GM19438 (cell line): ENCODE results near the gene ID2.

Source experiments
- ATAC-seq: cut with Tn5 transposase; IDR thresholded peaks from one replicate; pipeline ENCODE4 v1.9.1; 2021; ENCODE audit warnings: low read depth; ENCODE audit not compliant: unreplicated experiment

ID2 gene

DNA sequence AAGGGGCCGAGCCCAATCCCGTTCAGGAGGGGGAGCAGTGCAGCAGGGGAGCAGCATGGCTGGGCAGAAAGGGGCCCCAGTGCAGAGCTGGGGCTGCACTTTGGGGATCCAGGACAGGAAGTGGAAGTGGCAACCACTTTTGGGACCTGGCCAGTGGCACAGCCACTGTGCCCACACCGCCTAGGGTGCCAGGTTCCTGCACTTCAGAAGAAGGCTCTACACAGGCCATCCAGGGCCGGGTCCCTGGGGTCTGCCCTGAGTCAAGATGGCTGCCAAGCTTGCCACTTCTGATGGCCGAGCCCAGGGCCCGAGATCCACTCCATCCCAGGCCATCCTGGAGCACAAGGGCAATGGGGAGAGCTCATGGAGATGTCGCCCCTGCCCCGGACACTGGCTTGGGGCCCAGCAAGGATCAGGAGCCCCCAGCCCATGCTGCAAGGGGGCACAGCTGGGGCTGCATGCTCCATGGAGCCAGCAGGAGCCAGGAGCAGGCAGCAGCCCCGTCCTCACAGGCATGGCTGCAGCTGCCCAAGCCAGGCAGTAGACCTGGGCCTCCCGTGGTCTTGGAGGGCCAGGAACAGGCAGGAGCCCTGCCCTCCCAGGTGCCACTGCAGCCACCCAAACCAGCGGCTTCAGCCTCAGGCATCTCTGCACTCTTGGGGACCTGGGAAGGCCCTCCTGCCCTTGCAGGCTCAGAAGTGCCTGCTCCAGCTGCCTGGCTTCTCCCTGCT, 35.0 kb upstream of the ID2 start:
- ATAC-seq, result no peak

DNA sequence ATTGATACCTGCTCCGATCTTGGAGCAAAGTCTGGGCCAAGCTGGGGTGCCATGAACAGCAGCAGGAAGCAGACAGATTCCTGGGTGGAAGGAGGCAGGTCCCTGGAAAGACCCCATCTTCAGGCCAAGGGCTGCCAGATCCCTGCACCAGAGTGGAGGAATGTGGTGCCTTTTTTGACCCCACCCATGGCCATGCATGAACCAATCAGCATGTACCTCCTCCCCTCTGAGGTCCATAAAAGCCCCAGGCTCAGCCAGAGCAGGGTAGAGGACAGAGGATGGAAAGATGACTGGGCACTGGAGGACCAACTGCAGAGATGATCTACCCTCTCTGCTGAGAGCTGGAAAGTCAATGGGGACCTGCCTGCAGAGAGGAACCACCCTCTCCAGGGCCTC, 34.4 kb upstream of the ID2 start:
- no peak for ATAC-seq

- ATAC-seq, result no peak
These were observed 33.2 kb upstream of the ID2 start for GRCh38 chr2:8648441-8649213.

DNA sequence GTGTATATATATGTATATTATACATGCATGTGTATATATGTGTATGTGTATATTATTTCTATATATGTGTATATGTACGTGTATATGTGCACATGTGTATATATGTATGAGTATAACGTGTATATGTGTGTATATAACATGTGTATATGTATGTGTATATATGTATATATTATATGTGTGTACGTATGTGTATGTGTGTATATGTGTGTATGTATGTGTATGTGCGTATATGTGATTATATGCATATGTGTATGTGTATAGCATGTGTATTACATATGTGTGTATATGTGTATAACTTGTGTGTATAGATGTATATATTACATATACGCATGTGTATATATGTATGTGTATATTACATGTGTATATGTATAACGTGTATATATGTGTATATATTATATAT, 32.1 kb upstream of the ID2 start:
- ATAC-seq, result no peak

- no peak for ATAC-seq
These were observed 31.6 kb upstream of the ID2 start for GRCh38 chr2:8650256-8650655.

GRCh38 chr2:8652774-8653426, 29.0 kb upstream of the ID2 start:
- ATAC-seq, result no peak

GRCh38 chr2:8653485-8653884, 28.4 kb upstream of the ID2 start:
- peak; percentile 84 for ATAC-seq

GRCh38 chr2:8654041-8654440, 27.8 kb upstream of the ID2 start:
- no peak for ATAC-seq

DNA sequence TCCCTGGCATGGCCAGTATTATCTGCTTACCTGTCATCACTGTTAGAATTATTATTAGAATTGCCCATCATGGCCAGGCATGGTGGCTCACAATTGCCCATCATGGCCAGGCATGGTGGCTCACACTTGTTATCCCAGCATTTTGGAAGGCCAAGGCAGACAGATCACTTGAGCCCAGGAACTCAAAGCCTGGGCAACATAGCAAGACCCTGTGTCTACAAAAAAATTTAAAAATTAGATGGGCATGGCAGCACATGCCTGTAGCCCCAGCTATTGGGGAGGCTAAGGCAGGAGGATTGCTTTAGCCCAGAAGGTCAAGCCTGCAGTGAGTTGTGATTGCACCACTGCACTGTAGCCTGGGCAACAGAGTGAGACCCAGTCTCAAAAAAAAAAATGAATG, 27.4 kb upstream of the ID2 start:
- no peak for ATAC-seq

GRCh38 chr2:8656160-8656641, 25.7 kb upstream of the ID2 start:
- ATAC-seq, result no peak

DNA sequence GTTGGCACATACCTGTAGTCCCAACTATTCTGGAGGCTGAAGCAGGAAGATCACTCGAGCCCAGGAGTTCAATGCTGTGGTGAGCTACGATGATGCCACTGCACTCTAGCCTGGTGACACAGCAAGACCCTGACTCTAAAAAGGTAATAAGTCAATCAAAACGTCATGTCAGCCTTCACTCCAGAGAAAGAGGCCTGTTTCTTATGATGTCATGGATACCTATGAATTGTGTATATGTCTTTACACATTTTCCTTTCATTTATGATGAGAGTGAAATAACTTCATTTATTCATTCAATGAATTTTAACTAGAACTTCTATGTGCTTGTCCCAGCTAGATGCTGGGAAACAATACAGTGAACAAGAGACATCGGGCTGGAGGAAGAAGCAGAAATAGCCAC, 25.0 kb upstream of the ID2 start:
- ATAC-seq, result no peak

GRCh38 chr2:8657423-8658062, 24.3 kb upstream of the ID2 start:
- no peak for ATAC-seq

DNA sequence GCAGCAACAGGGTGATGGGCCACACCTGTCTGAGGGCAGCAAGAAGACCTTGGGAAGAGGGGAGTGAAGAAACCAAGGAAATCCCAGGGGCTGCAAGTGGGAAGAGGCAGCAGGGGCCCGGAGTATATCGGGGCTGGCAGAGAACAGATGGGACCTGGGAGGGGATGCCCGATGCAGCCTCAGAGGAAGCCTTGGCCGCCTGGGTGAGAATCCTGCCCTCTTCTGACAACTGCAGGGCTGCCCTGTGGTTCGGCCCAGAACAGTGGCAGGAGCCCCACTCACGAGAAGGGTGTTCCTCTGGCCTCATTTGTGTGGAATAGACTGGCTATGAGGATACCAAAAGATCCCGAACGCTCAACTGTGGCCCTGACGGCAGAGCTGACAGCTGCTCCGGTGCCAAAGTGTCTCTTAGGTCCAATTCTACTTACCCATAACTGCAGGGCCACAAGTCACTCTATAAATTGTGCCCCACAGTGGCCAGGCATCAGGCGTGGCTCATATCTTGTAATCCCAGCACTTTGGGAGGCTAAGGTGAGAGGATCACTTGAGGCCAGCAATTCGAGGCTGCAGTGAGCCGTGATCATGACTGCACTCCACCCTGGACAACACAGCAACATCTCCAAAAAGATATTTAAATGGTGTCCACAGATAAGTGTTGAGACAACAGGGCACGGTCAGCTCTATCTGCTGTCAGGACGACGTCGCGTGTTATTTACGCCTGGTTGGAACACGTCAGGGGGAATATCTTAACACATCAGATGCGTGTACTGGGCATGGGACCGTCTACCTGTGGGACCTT, 23.6 kb upstream of the ID2 start:
- no peak for ATAC-seq

DNA sequence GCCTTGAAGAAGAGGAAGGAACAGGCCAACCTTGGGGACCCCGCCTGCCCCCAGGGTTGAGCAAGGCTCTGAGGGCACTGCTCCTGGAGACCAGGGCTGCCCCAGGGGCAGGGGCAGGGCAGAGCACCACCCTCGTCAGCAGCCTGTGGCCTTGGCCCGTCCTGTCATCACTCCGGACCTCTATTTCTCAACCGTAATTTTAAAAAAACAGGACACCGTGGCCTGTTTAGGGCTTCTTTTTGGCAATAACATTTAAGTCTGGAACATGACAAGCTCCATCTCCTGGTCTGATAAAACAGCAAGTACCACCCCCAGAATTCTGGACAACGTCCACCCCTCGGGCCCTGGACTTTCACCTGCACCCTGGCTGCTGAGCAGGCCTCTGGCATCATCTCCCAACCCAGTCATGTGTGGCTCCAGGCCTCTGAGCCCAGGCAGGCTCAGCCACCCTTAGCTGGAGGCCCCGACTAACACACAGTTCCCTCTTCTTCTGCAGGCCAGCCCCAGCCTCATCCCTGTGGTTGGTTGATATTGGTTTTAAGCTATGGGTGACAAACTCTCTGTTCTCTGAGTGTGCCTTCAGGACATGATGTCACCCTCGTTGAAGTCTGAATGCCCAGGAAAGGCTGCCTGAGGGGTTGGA, 22.6 kb upstream of the ID2 start:
- ATAC-seq, result no peak

DNA sequence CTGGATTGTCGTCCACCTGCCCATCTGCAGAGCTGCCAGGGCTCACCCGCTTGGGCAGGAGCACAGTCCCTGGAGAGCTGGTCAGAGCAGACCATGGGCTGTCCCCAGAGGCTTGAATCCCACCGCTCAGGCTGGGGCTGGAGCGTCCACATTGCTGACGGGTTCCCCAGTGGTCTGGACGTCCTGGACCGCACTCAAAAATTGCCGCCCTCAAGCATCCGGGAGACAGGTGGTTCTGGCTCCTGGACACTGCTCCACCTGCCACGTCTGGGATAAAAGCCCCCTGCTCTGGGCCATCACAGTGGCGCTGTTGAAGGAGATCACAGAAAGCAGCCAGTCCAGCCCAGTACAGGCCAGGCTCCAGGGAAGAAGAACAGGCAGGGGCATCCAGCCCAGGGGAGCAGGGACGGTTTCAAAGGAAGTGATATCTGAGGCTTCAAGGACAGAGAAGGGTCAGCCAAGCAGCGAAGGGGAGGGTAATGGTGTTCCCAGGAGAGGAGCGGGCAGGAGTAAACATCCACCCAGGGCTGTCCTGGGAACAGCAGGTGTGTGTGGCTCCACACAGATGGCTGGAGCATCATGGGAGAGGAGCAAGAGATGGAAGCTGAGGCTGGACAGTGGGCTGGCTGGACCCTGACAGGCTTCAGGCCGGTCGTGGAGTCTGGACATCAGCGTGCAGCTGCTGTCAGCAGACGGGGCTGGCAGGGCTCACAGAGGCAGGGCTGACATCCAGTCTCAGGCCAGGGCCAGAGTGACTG, 21.9 kb upstream of the ID2 start:
- ATAC-seq, result no peak

GRCh38 chr2:8661235-8661634, 20.6 kb upstream of the ID2 start:
- ATAC-seq, result no peak

- no peak for ATAC-seq
These were observed 20.1 kb upstream of the ID2 start for GRCh38 chr2:8661736-8662135.

DNA sequence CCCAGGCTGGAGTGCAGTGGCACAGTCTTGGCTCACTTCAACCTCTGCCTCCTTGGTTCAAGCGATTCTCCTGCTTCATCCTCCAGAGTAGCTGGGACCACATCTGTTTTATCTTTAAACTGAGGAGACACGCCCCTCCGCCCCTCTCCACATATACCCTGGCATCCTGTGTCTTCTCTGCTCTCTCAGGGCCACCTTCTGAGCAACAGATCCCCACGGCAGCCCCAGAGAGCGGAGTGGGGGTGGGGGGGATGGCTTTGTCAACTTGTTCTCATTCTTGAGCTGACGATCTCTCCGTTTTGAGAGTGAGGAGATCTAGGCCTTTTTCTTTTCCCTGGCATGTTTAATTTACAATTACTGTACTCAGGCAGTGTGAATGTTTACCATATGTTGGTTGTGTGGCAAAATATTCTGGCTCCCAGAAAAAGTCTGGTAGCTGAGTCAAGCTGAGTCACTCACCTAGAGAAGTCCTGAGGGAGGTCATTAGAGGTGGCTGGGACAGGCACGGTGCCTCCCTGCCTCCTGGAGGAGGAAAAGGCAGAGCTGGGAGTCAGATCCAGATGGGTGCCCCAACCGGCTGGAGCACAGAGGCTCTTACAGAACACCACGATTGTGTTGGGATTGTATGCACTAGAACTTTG, 19.5 kb upstream of the ID2 start:
- no peak for ATAC-seq

DNA sequence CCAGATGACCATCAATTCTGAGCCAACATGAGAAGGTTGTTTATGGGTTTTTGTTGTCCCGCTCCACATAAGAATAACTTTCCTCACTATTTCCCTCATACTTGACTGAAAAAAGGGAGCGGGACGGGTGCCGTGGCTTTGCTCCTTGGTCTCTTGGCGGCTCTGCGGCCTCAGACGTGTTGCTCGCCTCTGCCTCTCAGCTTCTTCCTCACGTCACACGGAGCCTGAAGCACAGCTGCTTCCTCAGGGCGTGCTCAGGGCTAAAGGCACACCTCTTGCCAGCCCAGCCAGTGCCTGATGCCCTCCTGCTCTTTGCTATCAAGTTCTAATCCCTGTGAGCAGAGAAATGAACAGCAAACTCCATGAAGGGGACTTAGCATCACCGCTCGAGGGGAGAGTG, 17.9 kb upstream of the ID2 start:
- no peak for ATAC-seq
